ENCODE results near the gene LRRC32. TPM values are rescaled to one million over a fixed set of nuclear protein-coding genes. Genes with fewer than 3 reads are reported as not detected.

LRRC32 gene
- polyA plus RNA-seq, 3 donors = 1.5 TPM; not detected in 2

DNA sequence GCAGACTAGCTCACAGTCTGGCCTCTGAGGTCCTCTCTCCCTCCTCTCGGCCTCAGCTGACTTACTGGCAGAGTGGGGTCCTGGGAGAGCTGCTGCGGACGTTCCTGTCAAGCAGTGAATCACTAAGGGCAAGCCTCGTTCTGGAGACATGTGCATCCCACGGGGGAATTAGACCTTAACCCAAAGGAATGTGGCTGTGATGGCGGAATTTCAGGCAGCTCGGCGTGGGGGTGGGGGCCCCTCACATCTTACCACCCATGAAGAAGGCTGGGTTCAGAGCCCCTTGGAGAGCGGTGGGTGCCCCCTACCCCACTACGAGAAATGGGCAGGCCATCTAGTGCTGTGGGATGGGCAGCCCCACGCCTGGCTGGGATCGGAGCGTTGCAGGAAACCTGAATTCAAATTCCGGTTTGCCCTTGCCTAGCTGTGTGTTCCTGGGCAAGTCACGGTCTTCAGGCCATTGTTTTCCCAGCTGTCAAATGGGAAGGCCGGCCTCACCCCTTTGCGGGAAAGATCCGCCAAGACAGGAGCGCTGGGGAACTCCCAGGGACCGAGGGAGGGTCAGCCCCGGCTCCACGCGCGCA lies 554 bp downstream of the LRRC32 start:
- peaks cover 4 to 31% of the 10 kb centered on the region in 2 donors for H3K36me3 Mint-ChIP-seq
- H3K9ac ChIP-seq (ENCODE audit: insufficient read depth, low read length, poor library complexity, severe bottlenecking) = peak overlapping the region; percentile 53
- H3K27ac Mint-ChIP-seq = peak overlapping the region in 6 of 7 donors; percentile 24 to 78 (median 60)
- H3K79me2 ChIP-seq (ENCODE audit: insufficient read depth, low read length) = no peaks in the 10 kb centered on the region
- peak overlapping the region; percentile 52 for H2AFZ ChIP-seq (ENCODE audit: insufficient read depth, low read depth, low read length, poor library complexity, severe bottlenecking)
- intact Hi-C loops (cut with micrococcal nuclease) = loop anchor here (2.0 to 5.0 kb wide), 2 partner anchors 38 to 41 kb away; no protein-coding TSS in a partner anchor
- 17% methylated on average over 17 of the region's 24 CpGs for WGBS (ENCODE audit: insufficient coverage)
- H3K27me3 Mint-ChIP-seq (ENCODE audit: low read depth in 3 of 3) = peaks cover 44 to 77% (median 53%) of the 10 kb centered on the region in 3 donors
- TF ChIP-seq, protein P1, sequence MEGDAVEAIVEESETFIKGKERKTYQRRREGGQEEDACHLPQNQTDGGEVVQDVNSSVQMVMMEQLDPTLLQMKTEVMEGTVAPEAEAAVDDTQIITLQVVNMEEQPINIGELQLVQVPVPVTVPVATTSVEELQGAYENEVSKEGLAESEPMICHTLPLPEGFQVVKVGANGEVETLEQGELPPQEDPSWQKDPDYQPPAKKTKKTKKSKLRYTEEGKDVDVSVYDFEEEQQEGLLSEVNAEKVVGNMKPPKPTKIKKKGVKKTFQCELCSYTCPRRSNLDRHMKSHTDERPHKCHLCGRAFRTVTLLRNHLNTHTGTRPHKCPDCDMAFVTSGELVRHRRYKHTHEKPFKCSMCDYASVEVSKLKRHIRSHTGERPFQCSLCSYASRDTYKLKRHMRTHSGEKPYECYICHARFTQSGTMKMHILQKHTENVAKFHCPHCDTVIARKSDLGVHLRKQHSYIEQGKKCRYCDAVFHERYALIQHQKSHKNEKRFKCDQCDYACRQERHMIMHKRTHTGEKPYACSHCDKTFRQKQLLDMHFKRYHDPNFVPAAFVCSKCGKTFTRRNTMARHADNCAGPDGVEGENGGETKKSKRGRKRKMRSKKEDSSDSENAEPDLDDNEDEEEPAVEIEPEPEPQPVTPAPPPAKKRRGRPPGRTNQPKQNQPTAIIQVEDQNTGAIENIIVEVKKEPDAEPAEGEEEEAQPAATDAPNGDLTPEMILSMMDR (IDR thresholded peaks at IDR 0.05) = no peak
- H3K4me1 Mint-ChIP-seq = peaks cover 38% of the 10 kb centered on the region
- no peaks in the 10 kb centered on the region for H3K9me3 ChIP-seq (replicated peaks in 1 of 2; ENCODE audit: control insufficient read depth in 1 of 2, insufficient read depth in 1 of 2, low read length in 2 of 2)
- H3K4me1 ChIP-seq (ENCODE audit: control insufficient read depth in 1 of 2, insufficient read depth in 2 of 2, low read length in 2 of 2) = peaks cover 27 to 35% of the 10 kb centered on the region in 2 donors
- no peaks in the 10 kb centered on the region for H4K20me1 ChIP-seq (ENCODE audit: insufficient read depth, low read length)
- peak overlapping the region; percentile 73 to 83 for H3K4me3 Mint-ChIP-seq
- peaks cover 0 to 11% (median 3%) of the 10 kb centered on the region in 7 donors for H3K9me3 Mint-ChIP-seq
- DNase-seq = no peak
- H3K27me3 ChIP-seq (ENCODE audit: control insufficient read depth in 2 of 2, insufficient read depth in 2 of 2, low read length in 2 of 2) = peaks cover 25 to 61% of the 10 kb centered on the region in 2 donors
- H3K27ac ChIP-seq (ENCODE audit: low read depth in 1 of 2, low read length in 2 of 2) = no peak overlapping the region
- peak overlapping the region; percentile 77 for H3K4me2 ChIP-seq (replicated peaks; ENCODE audit: extremely low read depth, low read length, poor library complexity, severe bottlenecking)
- peak overlapping the region in 1 of 3 experiments; percentile 65 for H3K4me3 ChIP-seq (replicated peaks in 1 of 3; ENCODE audit: low read depth in 2 of 3, low read length in 3 of 3)
- H3K36me3 ChIP-seq (replicated peaks in 1 of 2; ENCODE audit: control insufficient read depth in 1 of 2, insufficient read depth in 2 of 2, low read length in 2 of 2) = no peaks in the 10 kb centered on the region

DNA sequence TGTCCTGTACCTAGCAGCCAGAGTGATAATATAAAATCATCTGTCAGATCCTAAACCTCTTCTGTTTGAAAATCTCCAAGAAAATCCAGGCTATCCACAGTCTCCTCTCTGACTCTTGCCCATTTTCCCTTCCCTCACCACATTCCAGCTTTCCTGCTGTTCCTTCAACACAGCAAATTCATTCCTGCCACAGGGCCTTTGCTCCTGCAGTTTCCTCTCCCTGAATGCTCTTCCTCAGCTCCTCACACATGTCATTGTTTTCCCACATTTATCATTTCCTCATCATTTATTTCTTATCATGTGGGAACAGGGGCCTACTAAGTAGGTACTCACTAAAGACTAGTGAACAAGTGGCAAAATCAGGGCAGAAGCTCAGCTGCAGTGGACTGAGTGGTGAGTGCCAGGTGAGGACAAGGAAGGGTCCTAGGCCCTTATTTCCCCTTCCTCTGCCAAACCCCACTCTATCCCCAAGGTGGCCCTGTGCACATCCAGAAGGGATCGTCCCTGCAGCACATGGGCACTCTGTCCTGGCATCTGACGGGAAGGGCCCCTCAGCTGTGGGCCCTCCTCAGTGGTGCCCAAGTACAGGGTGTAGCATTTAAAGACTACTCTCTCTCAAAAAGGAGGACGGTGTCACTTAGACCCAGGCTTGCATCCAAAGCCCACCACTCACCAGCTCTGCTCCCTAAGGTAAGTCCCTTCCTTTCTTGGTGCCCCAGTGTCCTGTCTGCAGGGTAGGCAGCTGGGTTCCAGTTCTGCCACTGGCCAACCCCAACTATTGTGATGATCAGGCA lies 2.0 kb downstream of the LRRC32 start:
- Histone ChIP-seq H2AFZ (ENCODE audit: insufficient read depth, low read depth, low read length, poor library complexity, severe bottlenecking) (no peak overlapping the region), H4K20me1 (ENCODE audit: insufficient read depth, low read length) (no peaks in the 10 kb centered on the region), H3K36me3 (replicated peaks in 1 of 2; ENCODE audit: control insufficient read depth in 1 of 2, insufficient read depth in 2 of 2, low read length in 2 of 2) (no peaks in the 10 kb centered on the region), H3K79me2 (ENCODE audit: insufficient read depth, low read length) (no peaks in the 10 kb centered on the region), H3K4me1 (ENCODE audit: control insufficient read depth in 1 of 2, insufficient read depth in 2 of 2, low read length in 2 of 2) (peaks cover 33 to 35% of the 10 kb centered on the region in 2 donors), H3K4me3 (replicated peaks in 1 of 3; ENCODE audit: low read depth in 2 of 3, low read length in 3 of 3) (no peak overlapping the region), H3K27ac (ENCODE audit: low read depth in 1 of 2, low read length in 2 of 2) (no peak overlapping the region), H3K9ac (ENCODE audit: insufficient read depth, low read length, poor library complexity, severe bottlenecking) (no peak overlapping the region), H3K4me2 (replicated peaks; ENCODE audit: extremely low read depth, low read length, poor library complexity, severe bottlenecking) (no peak overlapping the region), H3K9me3 (replicated peaks in 1 of 2; ENCODE audit: control insufficient read depth in 1 of 2, insufficient read depth in 1 of 2, low read length in 2 of 2) (no peaks in the 10 kb centered on the region), H3K27me3 (ENCODE audit: control insufficient read depth in 2 of 2, insufficient read depth in 2 of 2, low read length in 2 of 2) (peaks cover 25 to 55% of the 10 kb centered on the region in 2 donors)
- WGBS (ENCODE audit: insufficient coverage) = 100% methylated on average over 3 of the region's 3 CpGs
- H3K9me3 Mint-ChIP-seq = peaks cover 0 to 11% (median 3%) of the 10 kb centered on the region in 7 donors
- H3K4me1 Mint-ChIP-seq = peaks cover 47% of the 10 kb centered on the region
- no peak for DNase-seq
- peak overlapping the region; percentile 31 to 83 for H3K4me3 Mint-ChIP-seq
- H3K27ac Mint-ChIP-seq = peak overlapping the region in 3 of 7 donors; percentile 24 to 75 (median 47)
- intact Hi-C loops (cut with micrococcal nuclease) = no loop called here
- peaks cover 4 to 31% of the 10 kb centered on the region in 2 donors for H3K36me3 Mint-ChIP-seq
- TF ChIP-seq, protein P1 (IDR thresholded peaks at IDR 0.05) = no peak
- H3K27me3 Mint-ChIP-seq (ENCODE audit: low read depth in 3 of 3) = peaks cover 45 to 76% (median 53%) of the 10 kb centered on the region in 3 donors

Data from CD14-positive monocyte (primary cell).